Activated CD8-positive, alpha-beta memory T cell treated with anti-CD3 and anti-CD28 coated beads for 4 hours (primary cell): ENCODE results near the gene IGF1R.

Experiments used
- DNase-seq, 2 donors: peaks; one replicate each; pipeline ENCODE4 v3.0.0-alpha.2; 2020; ENCODE audit warnings: low read depth in 2 of 2

IGF1R gene

GRCh38 chr15:98943051-98943508, 294.7 kb downstream of the IGF1R start:
- no peak for DNase-seq

DNA sequence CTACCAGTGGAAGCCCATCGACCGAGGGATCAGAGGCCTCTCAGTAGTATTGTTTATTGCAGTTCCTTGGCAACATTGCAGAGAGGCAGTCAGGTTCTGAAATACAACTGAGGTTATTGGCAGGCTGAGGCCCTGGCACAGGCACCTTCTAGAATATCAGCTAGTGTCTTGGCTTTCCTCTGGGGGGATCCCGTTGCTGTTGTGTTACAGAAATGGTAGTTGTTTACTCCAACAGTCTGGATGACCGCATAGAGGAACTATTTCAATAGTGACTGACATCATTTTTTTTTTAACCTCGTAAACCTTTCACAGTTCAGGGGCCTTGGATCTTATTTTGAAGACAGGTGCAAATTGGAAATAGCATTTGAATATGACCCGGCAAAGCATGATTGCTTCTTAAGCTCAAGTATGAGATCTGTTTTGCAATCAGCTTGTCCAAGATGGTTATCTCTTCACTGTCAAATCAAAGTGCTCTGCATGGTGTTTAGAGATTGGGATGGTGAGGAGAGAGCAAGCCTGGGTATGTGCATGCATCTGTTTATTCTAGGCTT, 295.3 kb downstream of the IGF1R start:
- no peak for DNase-seq

DNA sequence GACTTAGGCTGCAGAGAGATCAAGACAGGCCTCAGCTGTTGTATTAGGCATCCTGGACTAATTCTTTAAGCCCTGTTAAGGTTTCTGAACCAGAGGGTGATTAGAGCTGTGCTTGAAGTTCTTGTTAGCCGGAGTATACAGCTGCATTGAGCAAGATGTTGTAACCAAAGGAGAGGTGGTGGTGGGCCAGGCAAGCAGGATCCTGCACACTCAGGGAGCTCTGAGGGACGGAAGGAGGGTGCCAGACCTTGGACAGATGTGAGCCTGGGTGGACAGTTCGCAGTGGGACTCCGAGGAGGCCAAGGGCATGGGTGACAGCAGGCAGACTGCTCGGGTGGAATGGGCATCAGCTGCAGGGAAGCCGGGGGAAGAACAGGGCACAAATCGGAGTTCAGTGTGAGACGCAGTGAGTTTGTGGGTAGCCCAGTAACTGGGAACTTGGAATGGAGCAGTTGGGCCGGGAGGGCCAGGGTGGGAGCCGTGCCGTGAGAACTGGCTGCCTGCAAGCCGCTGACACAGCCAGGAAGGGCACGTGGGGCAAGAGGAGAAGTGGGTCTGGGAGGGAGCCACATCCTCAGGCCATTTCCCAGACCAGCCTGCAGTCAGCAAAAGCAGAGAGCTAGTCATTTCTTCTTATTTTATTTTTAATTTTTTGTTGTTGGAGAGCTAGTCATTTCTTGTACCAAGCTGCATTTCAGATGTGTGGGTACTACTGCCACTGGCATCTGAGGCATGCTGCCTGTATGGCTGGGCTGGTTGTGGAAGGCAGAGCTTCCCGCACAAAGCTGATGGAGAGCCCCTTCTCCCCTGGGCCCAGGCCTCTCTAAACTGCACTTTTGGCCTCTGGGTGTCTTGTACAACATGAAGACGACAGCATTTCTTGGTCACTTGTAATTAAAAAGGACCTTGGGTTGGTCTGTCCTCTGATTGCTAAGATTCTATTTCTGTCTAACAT, 298.2 kb downstream of the IGF1R start:
- DNase-seq: no peak

GRCh38 chr15:98948456-98948855, 300.1 kb downstream of the IGF1R start:
- DNase-seq: no peak

GRCh38 chr15:98948941-98949340, 300.6 kb downstream of the IGF1R start:
- DNase-seq: no peak

DNA sequence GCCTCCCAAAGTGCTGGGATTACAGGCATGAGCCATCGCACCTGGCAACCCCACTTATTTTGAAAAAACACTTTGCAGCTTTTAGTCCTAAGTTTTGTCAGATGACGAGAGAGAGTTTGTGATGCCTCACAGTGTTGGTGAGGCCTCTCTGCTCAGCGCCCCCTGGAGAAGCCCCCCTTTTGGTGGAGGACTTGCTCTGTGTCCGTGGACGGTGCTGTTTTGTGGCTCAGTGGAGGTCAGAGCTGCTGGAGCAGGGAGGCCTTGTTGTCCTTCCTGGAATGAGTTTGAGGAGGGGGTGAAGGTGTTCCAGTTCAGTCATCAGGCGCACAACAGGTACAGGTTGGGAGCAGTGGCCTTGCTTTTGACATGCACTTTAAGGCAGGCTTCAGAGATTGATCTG, 301.3 kb downstream of the IGF1R start:
- no peak for DNase-seq

GRCh38 chr15:98950248-98950647, 301.9 kb downstream of the IGF1R start:
- DNase-seq: no peak

DNA sequence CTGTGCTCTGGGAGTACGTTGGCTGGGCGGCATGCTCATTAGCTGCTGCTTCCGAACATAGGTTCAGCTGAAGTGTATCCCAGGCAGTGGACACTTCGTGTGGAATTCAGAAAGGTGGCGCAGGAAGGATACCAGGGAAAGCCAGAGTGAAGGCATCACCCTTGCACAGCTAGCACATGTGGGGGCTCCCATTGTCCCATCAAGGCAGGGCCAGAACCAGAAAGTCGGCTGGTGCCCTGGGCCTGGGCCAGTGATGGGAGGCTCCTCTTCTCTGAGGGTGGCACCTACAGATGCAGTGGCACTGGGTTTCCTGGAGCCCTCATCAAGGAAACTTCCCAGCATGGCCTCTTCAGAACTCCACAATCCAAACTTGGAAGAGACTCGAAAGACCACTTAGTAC, 302.7 kb downstream of the IGF1R start:
- no peak for DNase-seq

DNA sequence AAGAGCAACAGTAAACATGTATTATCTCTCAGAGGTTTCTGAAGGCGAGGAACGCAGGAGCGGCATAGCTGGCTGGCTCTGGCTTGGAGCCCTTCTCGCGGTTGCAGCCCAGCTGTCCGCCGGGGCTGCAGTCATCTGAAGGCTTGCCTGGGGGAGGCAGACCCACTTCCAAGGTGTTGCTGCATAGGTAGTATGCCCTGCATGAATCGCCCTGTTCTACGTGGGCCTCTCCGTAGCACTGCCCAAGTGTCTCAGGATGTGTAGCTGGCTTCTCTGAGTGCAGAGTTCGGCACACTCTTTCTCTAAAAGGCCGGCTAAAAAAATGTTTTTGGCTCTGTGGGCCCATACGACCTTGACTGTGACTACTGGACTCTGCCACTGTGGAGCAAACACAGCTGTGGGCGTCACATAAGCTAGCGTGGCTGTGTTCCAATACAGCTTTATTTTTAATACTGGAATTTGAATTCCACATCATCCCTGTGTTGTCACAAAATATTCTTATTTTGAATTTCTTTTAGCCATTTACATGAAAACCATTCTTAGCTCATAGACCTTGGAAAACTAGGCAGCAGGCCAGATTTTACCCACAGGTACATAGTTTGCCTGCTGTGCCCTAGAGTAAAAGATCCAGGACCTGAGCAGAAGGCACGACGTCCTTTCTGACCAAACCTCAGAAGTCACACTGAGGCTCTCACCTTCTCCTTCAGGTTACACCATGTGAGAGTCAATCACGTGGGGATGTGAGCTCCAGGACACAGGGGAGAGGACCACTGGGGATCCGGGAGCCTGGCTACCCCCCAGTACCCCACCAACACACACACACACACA, 303.4 kb downstream of the IGF1R start:
- DNase-seq: no peak

- DNase-seq: no peak
Observed at GRCh38 chr15:98952381-98952803, 304.1 kb downstream of the IGF1R start.

- DNase-seq: no peak
Observed at GRCh38 chr15:98953000-98953787, 304.9 kb downstream of the IGF1R start.

- no peak for DNase-seq
Observed at GRCh38 chr15:98953968-98954367, 305.6 kb downstream of the IGF1R start.

DNA sequence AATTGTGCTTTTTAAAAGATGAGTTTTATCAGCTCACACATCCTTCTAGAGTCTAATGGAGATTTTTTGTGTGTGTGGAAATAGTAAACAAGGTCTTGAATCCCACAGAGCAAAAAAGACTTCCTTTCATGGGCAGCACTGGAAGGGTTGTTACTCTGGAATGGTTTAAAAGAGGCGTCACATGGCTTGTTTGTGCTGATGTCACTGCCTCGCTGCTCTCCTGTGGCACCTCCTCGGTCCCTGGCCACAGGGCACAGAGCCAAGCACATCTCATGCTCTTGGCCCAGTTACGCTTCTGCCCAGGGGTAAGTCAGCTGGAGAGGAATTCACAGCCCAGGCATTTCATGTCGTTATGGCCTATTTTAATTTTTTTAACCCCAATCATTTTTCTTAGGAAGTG, 306.1 kb downstream of the IGF1R start:
- DNase-seq: no peak

GRCh38 chr15:98955331-98955730, 307.0 kb downstream of the IGF1R start:
- DNase-seq: no peak

DNA sequence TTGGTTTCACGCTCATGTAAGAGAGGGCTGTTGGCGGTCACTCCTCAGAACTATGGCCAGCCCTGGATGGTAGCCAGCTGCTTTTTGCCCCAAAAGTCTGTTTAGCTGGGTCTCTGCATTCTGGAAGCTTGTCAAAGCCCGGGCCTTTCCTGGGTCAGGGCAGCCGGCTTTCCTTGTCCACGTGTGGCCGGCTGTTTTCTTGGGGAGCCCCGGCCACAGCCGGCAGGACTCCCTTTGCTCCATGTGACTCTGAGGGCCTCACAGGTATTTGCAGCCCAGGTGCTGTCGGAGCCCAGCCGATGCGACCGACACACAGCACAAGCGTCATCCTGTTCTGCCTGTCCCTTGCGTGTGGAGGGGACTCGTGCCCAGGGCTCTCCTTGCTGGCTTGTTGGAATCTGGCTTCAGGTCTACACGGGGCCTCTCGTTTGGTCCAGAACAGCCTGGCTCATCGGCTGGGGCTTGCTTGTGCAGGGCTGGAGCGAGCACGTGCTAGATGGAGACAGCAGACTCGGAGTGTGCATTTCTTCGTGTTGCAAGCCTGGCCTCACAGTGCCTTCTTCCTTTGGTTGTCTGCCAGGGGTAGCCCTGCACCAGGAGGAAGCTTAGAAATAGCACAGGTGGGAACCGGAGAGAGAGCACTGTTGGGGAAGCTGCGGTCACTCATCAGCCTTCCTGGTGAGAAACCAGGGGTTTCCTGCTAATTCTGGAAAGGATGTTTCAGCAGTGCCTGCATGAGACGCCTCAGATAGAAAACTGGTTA, 307.8 kb downstream of the IGF1R start:
- no peak for DNase-seq

DNA sequence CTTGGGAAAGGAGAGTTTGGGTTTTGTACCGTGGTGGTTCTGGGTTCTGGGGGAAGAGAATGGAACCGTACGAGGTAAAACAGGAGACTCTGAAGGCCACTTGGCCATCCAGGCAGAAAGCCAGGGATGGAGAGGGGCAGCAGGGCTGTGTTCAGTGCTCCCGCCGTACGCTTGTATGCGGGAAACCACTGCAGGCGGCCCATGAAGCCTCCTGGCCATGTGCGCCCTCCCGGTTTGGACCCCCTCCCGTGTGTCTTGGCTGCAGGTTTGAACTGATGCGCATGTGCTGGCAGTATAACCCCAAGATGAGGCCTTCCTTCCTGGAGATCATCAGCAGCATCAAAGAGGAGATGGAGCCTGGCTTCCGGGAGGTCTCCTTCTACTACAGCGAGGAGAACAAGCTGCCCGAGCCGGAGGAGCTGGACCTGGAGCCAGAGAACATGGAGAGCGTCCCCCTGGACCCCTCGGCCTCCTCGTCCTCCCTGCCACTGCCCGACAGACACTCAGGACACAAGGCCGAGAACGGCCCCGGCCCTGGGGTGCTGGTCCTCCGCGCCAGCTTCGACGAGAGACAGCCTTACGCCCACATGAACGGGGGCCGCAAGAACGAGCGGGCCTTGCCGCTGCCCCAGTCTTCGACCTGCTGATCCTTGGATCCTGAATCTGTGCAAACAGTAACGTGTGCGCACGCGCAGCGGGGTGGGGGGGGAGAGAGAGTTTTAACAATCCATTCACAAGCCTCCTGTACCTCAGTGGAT, 308.6 kb downstream of the IGF1R start:
- DNase-seq: no peak

DNA sequence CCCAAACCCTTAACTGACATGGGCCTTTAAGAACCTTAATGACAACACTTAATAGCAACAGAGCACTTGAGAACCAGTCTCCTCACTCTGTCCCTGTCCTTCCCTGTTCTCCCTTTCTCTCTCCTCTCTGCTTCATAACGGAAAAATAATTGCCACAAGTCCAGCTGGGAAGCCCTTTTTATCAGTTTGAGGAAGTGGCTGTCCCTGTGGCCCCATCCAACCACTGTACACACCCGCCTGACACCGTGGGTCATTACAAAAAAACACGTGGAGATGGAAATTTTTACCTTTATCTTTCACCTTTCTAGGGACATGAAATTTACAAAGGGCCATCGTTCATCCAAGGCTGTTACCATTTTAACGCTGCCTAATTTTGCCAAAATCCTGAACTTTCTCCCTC, 309.3 kb downstream of the IGF1R start:
- no peak for DNase-seq

DNA sequence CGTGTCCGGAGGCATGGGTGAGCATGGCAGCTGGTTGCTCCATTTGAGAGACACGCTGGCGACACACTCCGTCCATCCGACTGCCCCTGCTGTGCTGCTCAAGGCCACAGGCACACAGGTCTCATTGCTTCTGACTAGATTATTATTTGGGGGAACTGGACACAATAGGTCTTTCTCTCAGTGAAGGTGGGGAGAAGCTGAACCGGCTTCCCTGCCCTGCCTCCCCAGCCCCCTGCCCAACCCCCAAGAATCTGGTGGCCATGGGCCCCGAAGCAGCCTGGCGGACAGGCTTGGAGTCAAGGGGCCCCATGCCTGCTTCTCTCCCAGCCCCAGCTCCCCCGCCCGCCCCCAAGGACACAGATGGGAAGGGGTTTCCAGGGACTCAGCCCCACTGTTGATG, 309.7 kb downstream of the IGF1R start:
- DNase-seq: no peak

- DNase-seq: no peak
Observed at GRCh38 chr15:98958918-98959639, 310.7 kb downstream of the IGF1R start.
